Esophagus squamous epithelium (tissue), 5 donors: Measurements from ENCODE around the gene DISP3. TPM values are rescaled to one million over a fixed set of nuclear protein-coding genes. Genes with fewer than 3 reads are reported as not detected.

ENCODE experiments used
- DNase-seq: peaks from one replicate; lab custom pipeline; 2025; lab: John Stamatoyannopoulos, UW
- H3K27ac ChIP-seq, 4 donors: fragments of 200-600 bp; sonication (generic); one replicate each; pipeline ENCODE4 v1.5.1; 2016 to 2019; ENCODE audit warnings: mild to moderate bottlenecking in 1 of 4
- H3K27me3 ChIP-seq, 4 donors: fragments of 200-600 bp; sonication (generic); 1 replicate in 3 of 4; 2 replicates in 1 of 4; pipeline versions ENCODE4 v1.5.1 to v1.6.0; 2017 to 2021; ENCODE audit warnings: antibody characterized with exemption in 1 of 4
- H3K36me3 ChIP-seq, 3 donors: fragments of 200-600 bp; sonication (generic); one replicate each; pipeline ENCODE4 v1.5.1; 2016 to 2019
- H3K4me1 ChIP-seq, 3 donors: fragments of 200-600 bp; sonication (generic); one replicate each; pipeline ENCODE4 v1.5.1; 2017 to 2019
- H3K4me3 ChIP-seq, 4 donors: fragments of 200-600 bp; sonication (generic); 1 replicate in 3 of 4; 2 replicates in 1 of 4; pipeline ENCODE4 v1.5.1; 2016 to 2019; ENCODE audit warnings: mild to moderate bottlenecking in 2 of 4, moderate library complexity in 1 of 4
- H3K9me3 ChIP-seq, 3 donors: fragments of 200-600 bp; sonication (generic); one replicate each; pipeline ENCODE4 v1.5.1; 2016 to 2019
- CTCF ChIP-seq, 6 experiments: fragments of 450-650 bp in 4 of 6; fragments of 200-600 bp in 2 of 6; sonication (generic) in 2 of 6; IDR thresholded peaks; one replicate each; pipeline ENCODE4 v1.5.1; 2016 to 2019; ENCODE audit warnings: antibody characterized with exemption in 6 of 6, mild to moderate bottlenecking in 4 of 6, moderate library complexity in 4 of 6
- POLR2A ChIP-seq, 4 donors: fragments of 450-650 bp; IDR thresholded peaks; one replicate each; pipeline ENCODE4 v1.6.1; 2017; ENCODE audit warnings: antibody characterized with exemption in 4 of 4, mild to moderate bottlenecking in 4 of 4, moderate library complexity in 3 of 4
- WGBS, 2 donors: methylation state at CpG; one replicate each; pipeline ENCODE4 v1.1.5; 2018; 5-methylcytosine and 5-hydroxymethylcytosine counted together
- intact Hi-C: fragments of 100-400 bp; cut with DNase I; formaldehyde crosslinking; loops from one replicate; pipeline ENCODE4 v1.15.0; 2022
- total RNA-seq, 4 donors: library from RNA; depleted of rRNA; stranded (reverse); fragments of >200 nt; gene quantifications; one replicate each; pipeline ENCODE4 v1.1.0, GENCODE V29; 2016
- donor health status: DM: yes; HTN: yes; CAD: no.

The DISP3 gene
- total RNA-seq, 4 donors from 2014 or later, result 0.67 TPM; not detected in 3

DNA sequence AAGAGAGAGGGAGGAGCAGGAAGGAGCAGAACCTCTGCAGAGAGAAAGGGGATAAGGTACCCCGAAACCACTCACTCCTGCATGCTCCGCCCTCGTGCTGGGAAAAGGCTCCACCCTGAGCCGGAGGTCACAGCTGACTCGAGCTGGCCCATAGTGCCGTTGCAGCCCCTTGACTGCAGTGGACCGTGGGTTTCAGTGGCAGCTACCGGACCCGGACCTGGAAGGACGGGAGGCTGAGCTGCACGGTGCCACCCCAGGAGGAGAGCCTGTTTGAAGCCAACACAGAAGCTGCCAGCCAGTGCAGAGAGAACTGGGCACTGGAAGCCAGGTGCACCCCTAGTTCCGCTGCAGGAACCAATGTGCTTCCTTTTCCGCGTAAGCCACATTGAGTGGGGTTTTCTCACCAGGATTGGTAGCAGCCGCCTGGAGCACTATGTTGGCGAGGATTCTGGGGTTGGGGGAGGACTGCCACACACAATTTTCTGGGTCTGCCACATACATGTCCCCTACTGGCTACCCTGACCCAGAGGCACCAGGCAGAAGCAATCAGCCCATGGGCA lies 91.9 kb downstream of the DISP3 start:
- TF ChIP-seq CTCF (IDR thresholded peaks at IDR 0.05) (no peak), POLR2A (IDR thresholded peaks at IDR 0.05) (no peak)
- WGBS, 2 donors, result 47 to 59% methylated on average over 5 to 10 of the region's 16 CpGs
- H3K27me3 ChIP-seq, result peaks cover 0 to 60% (median 0%) of the 10 kb centered on the region in 4 donors
- intact Hi-C loops, result no loop called here
- no peaks in the 10 kb centered on the region for H3K9me3 ChIP-seq
- no peaks in the 10 kb centered on the region for H3K4me1 ChIP-seq
- no peaks in the 10 kb centered on the region for H3K36me3 ChIP-seq
- DNase-seq, result no peak
- no peak overlapping the region for H3K4me3 ChIP-seq
- H3K27ac ChIP-seq, result no peak overlapping the region

DNA sequence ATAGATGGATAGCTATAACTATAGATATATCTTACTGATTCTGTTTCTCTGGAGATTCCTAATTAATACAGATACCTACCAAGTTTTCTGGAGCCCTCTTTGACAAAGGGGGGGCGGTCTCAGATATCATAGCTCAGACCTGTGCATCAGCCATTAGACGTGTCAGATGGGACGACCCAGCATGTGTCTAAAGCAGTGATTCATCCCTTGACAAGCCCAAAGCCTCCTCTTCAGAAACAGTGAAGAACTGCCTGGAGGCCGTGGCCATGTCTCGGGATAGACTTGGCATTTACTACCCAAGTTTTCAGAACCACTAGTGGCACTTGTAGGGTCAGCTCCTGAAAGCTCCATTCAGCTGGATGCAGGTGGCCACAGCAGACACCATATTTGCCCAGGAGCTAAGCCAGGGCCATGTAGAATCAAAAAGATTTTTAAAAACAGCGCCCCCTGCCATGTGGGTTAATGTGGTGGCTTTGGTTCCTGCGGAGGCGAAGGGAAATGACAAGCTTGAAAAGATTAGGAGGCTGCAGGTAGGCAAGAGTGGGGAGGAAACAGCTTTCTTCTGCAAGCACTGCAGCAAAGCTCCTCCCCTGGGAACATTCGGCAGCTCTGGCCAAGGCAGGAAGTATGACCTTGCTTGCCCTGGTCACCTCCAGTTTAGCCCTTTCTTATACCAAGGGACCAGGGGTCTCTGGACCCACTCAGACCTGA lies 93.1 kb downstream of the DISP3 start:
- intact Hi-C loops, result no loop called here
- WGBS, 2 donors, result 44 to 48% methylated on average over 7 to 8 of the region's 9 CpGs
- Histone ChIP-seq H3K27ac (no peak overlapping the region), H3K4me3 (no peak overlapping the region), H3K4me1 (no peaks in the 10 kb centered on the region), H3K9me3 (no peaks in the 10 kb centered on the region), H3K27me3 (peaks cover 0 to 58% (median 0%) of the 10 kb centered on the region in 4 donors), H3K36me3 (no peaks in the 10 kb centered on the region)
- no peak for DNase-seq
- TF ChIP-seq POLR2A (IDR thresholded peaks at IDR 0.05) (no peak), CTCF (IDR thresholded peaks at IDR 0.05) (peak in 1 of 6 experiments; percentile 13)

- Histone ChIP-seq H3K4me1 (no peaks in the 10 kb centered on the region), H3K36me3 (no peaks in the 10 kb centered on the region), H3K4me3 (no peak overlapping the region), H3K27ac (no peak overlapping the region), H3K9me3 (no peaks in the 10 kb centered on the region), H3K27me3 (peaks cover 0 to 56% (median 0%) of the 10 kb centered on the region in 4 donors)
- no peak for DNase-seq
- TF ChIP-seq CTCF (IDR thresholded peaks at IDR 0.05), result no peak
- no peak for TF ChIP-seq POLR2A (IDR thresholded peaks at IDR 0.05)
- intact Hi-C loops, result no loop called here
- WGBS, 2 donors, result 68 to 78% methylated on average over 2 to 5 of the region's 5 CpGs
These were observed 94.2 kb downstream of the DISP3 start for GRCh38 chr1:11573116-11573692.

GRCh38 chr1:11575553-11575952 lies 96.6 kb downstream of the DISP3 start:
- no peak overlapping the region for H3K27ac ChIP-seq
- TF ChIP-seq CTCF (IDR thresholded peaks at IDR 0.05), result no peak
- no peak for TF ChIP-seq POLR2A (IDR thresholded peaks at IDR 0.05)
- intact Hi-C loops, result no loop called here
- H3K27me3 ChIP-seq, result peaks cover 0 to 55% (median 0%) of the 10 kb centered on the region in 4 donors
- H3K9me3 ChIP-seq, result no peaks in the 10 kb centered on the region
- H3K36me3 ChIP-seq, result no peaks in the 10 kb centered on the region
- no peaks in the 10 kb centered on the region for H3K4me1 ChIP-seq
- no peak overlapping the region for H3K4me3 ChIP-seq
- WGBS, 2 donors, result 73 to 86% methylated on average over 6 of the region's 6 CpGs
- DNase-seq, result no peak
